GM10266 (cell line): ENCODE results near the gene CDH2.

Experiments
- DNase-seq: peaks from one replicate; pipeline ENCODE4 v3.0.0; 2012; ENCODE audit errors: extremely low spot score
- CTCF ChIP-seq: IDR thresholded peaks from 2 replicates; pipeline ENCODE4 v1.5.1; 2012; ENCODE audit warnings: mild to moderate bottlenecking, low read depth; ENCODE audit not compliant: control insufficient read depth, insufficient read depth; ENCODE audit errors: missing control alignments

Gene CDH2

DNA sequence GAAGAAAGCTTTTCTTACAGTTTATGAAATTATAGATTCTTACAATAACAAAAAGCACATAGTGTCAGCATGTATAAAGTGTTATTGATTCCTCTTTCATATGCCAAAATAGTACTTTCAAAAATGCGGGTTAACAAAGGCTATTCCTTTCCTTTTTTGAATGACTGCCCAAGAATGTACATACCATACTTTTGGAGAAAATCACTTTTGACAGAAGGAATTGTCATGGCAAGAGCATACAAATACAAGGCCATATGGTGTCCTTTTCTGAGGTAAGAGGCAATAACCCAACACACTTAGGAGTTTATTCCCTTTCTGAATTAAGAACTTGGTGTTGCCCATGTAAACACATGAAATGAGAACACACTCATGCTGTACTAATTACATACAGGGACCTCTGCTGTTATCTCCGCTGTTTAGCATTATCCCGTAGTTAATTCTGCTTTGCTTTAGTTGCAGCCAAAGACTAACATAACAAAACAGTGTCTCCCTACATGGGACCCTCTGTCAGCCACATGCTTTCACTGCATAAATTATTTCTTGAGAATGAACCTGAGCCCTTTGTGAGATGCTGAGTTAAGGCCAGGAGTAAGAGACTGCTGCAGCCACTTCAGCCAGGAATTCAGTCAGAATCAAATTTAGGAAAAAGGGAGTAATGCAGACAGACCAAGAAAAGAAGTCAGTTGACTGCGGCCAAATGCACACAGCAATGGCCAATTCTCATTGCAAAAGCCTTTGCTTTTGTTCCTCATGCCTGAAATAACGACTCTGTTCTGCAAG is 67.0 kb downstream of the CDH2 start:
- no peak for DNase-seq

GRCh38 chr18:28108814-28109213 is 68.1 kb downstream of the CDH2 start:
- no peak for TF ChIP-seq CTCF
- DNase-seq: no peak

More for the DNA sequence above, 67.0 kb downstream of the CDH2 start:
- no peak for TF ChIP-seq CTCF

- DNase-seq: no peak
- no peak for TF ChIP-seq CTCF
Observed at GRCh38 chr18:28108254-28108653, 68.7 kb downstream of the CDH2 start.

DNA sequence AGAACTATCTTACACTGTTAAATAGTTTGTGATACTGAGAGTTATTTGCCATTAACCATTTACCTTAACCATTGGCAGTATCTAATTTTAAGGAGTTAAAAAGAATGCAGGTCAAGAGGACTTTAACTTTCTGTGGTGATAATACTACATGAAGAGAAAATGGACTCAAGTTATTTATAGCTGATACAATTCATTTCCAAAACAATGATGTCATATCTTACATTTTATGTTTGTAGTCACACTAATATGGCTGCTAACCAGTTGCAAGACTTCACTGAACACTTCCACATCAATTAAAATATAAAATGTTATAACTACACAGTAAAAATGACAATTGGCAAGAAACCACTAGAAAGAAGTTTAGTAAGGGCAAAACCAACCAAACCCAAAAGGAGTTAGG is 77.7 kb downstream of the CDH2 start:
- TF ChIP-seq CTCF: no peak

GRCh38 chr18:28095631-28096030 is 81.3 kb downstream of the CDH2 start:
- no peak for TF ChIP-seq CTCF
- no peak for DNase-seq

More for the DNA sequence above, 77.7 kb downstream of the CDH2 start:
- no peak for DNase-seq

GRCh38 chr18:28095041-28095440 is 81.9 kb downstream of the CDH2 start:
- TF ChIP-seq CTCF: no peak
- no peak for DNase-seq

- no peak for DNase-seq
- TF ChIP-seq CTCF: no peak
Observed at GRCh38 chr18:28091197-28091596, 85.7 kb downstream of the CDH2 start.
